CD4-positive, alpha-beta T cell treated with Interleukin-6 at 100 ng/mL for 8 hours (primary cell): Measurements from ENCODE around the gene SHLD2.
A peak's percentile ranks its signal among the peaks of the same experiment; 100 is the strongest.
"Not testable (repeated sequence)": the region's sequence is repeated elsewhere in the genome, so short reads cannot be mapped to it uniquely, and the experiment has no call there.

Experiments used
- DNase-seq: peaks from one replicate; pipeline ENCODE4 v3.0.0-alpha.2; 2020; ENCODE audit warnings: mixed read lengths, low spot score

The SHLD2 gene

DNA sequence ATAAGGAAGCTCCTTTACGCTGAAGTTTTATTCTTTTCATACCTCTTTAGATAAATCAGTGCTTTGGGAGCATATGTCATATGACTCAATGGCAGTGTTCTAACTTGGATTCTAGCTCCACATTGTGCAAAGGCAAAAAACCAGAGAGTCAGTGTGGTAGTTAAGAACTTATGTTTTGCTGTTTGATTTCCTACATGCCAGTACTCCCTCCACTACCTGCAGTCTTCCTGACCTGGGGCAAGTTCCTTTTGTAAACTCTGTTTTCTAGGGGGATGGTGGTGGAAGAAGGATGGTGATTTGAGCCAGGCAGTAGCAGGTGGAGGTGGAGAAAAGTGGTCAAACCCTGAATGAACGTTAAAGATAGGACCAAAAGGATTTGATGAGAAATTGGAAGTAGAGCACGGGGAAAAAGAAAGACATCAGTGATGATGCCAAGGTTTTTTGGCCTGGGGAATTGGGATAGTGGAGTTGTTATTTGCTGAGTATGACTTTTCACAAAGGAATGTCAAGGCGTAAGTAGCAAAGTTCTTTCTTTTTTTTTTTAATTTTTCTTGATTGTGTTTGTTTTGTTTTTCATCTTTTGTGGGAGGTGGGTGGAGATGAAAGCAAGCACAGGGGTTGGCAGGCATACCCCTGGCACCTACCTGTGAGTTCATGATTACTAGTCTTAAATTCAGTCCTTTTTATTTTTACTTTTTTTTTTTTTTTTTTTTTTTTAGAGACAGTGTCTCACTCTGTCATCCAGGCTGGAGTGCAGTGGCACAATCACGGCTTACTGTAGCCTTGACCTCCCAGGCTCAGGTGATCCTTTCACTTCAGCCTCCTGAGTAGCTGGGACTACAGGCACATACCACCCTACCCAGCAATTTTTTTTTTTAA is 47.5 kb downstream of the SHLD2 start:
- DNase-seq = not testable (repeated sequence)

GRCh38 chr10:87143109-87143418 is 48.1 kb downstream of the SHLD2 start:
- not testable (repeated sequence) for DNase-seq

- not testable (repeated sequence) for DNase-seq
Observed at GRCh38 chr10:87145598-87145997, 50.6 kb downstream of the SHLD2 start.

GRCh38 chr10:87149020-87149609 is 54.1 kb downstream of the SHLD2 start:
- not testable (repeated sequence) for DNase-seq

GRCh38 chr10:87151516-87151915 is 56.5 kb downstream of the SHLD2 start:
- DNase-seq = not testable (repeated sequence)

DNA sequence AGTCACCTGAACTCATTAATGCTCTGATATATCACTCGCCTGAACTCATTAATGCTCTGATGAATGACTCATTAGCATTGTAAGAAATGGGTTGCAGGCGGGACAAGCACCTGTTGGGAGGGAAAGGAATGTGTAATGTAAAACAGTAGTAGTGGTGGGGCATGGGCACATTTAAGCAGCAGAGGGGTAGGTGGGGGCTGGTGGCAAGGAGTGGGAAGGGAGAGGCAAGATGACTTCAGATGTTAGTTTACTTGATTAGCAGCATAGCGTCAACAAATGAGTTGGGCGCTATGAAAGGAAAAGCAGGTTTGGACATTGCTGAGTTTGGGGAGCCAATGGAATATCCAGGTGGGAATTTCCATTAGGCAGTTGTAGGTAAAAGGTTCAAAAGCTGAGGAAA is 61.8 kb downstream of the SHLD2 start:
- DNase-seq = not testable (repeated sequence)

DNA sequence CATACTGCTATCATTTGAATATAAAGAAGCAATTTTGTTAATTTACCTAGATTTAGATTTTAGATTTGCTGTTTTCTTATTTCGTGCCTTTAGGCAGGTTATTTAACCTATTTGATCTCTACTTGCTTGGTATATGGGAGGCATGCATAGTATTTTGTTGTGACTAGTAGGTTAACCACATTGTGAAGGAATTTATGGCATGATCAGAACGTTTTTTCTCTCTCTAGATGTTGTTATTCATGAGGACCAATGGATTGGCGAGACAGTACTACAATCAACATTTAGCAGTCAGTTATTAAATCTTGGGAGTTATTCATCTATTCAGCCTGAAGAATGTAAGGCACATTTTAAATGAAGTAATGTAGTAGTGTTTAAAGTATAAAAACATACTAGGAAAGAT is 62.8 kb downstream of the SHLD2 start:
- not testable (repeated sequence) for DNase-seq

GRCh38 chr10:87162703-87163293 is 67.8 kb downstream of the SHLD2 start:
- not testable (repeated sequence) for DNase-seq

DNA sequence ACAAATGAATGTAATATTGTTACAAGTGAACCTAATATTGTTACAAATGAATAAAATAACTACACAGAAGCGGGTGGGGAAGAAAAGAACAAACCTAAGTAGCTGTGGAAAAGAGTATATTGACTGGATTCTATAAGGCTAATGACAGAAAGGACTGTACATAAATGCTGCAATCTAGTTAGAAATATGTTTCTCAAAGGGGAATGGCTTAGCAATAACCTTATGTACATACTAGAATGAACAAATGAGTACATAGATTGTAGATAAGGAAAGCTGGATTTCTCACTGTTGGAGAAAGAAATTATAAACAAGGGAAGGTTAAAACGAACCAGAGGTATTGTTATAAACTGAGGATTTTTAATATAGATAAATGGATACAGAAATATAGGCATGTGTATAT is 68.4 kb downstream of the SHLD2 start:
- DNase-seq = not testable (repeated sequence)

- not testable (repeated sequence) for DNase-seq
Observed at GRCh38 chr10:87169857-87170256, 74.9 kb downstream of the SHLD2 start.

GRCh38 chr10:87170705-87171104 is 75.7 kb downstream of the SHLD2 start:
- not testable (repeated sequence) for DNase-seq

GRCh38 chr10:87171670-87172069 is 76.7 kb downstream of the SHLD2 start:
- DNase-seq = not testable (repeated sequence)

GRCh38 chr10:87172178-87172577 is 77.2 kb downstream of the SHLD2 start:
- DNase-seq = not testable (repeated sequence)

DNA sequence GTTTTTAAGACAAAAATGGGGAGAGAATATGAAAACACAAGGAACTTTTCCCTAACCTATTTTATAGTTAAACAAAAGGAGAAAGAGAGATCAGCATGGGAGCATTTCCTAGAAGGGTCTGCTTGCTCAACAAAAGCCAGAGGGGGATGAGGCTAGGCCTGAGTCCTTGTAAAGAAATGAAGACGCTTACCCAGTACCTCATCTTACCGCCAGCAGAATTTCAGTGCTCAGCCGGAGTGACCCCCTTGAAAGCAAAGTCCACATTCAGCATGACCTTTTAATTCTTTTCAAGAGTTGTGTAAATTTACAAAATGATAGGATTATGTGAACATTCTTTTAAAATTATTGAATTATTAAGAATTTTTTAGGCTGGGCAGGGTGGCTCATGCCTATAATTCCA is 82.6 kb downstream of the SHLD2 start:
- DNase-seq = not testable (repeated sequence)

- not testable (repeated sequence) for DNase-seq
Observed at GRCh38 chr10:87184421-87184820, 89.4 kb downstream of the SHLD2 start.

- not testable (repeated sequence) for DNase-seq
Observed at GRCh38 chr10:87186016-87186415, 91.0 kb downstream of the SHLD2 start.

DNA sequence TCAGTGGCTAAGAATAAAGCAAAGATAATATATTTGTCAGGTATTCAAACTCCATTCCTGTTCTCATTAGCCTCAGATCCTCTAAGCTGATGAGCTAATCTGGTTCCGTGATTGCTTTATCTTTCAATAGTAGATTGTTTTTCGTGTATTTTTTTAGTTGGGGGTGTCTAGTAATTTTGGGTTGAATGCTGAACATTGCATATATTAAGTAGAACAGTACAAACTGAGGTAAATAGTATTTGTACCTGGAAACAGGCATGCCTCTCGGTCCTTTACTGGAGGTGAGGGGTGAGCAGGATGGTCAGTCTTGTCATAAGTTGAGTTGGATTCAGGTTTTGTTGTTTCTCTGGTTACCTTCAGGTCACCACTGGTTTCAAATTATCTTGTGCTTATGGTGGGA is 92.6 kb downstream of the SHLD2 start:
- DNase-seq = not testable (repeated sequence)

DNA sequence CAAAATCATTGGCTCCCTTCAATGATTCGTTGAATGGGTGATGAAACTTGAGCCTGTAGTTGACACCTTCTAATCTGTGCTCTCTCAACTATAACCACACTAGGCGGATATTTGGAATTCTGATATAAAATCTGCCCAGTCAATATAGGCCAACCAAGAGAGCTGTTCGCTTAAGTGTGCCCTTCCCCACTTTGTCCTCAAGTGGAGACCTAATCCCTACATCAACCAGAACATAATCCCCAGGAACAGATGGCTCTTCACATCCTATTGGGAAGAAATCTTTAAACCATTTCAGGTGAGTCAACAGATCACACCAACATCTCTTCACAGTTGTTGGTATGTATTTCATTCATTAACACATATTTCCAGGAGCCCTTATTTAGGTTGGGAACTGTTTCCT is 96.8 kb downstream of the SHLD2 start:
- not testable (repeated sequence) for DNase-seq

DNA sequence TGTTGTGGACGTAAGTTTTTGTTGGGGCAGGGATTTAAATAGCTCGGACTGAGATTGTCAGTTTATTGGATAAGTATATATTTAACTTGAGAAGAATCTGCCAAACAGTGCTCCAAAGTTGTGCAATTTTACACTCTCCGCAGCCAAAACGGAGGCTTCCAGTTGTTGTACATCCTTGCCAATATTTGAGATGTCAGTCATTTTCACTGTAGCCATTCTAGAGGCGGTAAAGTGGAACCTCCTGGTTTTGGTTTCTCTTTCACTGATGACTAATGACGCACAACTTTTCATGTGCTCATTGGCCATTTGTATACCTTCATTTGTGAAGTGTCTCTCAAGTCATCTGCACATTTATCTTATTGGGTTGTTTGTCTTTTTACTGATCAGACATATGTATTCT is 105.9 kb downstream of the SHLD2 start:
- DNase-seq = peak; percentile 46

DNA sequence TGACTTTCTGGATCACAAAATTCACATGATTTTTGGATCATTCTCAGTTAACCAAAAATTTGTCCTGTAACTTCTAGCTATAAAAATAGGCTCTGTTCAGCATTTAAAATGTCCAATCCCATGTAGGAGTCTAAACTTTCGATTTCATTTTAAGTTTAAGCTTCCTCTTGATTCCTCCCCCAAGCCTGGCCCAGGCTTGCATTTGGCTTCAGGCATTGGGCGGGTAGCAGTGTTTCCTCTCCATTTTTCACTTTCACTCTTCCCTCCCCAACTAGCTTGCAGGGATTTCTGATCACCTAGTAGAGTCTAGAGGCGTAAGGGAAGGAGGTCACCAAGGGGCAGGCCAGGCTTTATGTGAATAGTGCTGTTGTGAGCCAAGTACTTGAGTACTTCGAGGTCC is 109.8 kb downstream of the SHLD2 start:
- not testable (repeated sequence) for DNase-seq

GRCh38 chr10:87206922-87207321 is 111.9 kb downstream of the SHLD2 start:
- not testable (repeated sequence) for DNase-seq

DNA sequence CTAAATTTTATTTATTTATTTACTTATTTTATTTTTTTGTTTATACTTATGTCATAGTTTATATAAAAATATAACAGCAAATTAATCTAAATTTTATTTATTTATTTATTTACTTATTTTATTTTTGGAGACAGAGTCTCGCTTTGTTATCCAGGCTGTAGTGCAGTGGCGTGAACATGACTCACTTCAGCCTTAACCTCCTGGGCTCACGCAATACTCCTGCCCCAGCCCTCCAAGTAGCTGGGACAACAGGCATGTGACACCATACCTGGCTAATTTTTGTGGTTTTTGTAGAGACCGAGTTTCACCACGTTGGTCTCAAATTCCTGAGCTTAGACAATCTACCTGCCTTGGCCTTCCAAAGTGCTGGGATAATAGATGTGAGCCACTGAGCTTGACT is 115.3 kb downstream of the SHLD2 start:
- not testable (repeated sequence) for DNase-seq

DNA sequence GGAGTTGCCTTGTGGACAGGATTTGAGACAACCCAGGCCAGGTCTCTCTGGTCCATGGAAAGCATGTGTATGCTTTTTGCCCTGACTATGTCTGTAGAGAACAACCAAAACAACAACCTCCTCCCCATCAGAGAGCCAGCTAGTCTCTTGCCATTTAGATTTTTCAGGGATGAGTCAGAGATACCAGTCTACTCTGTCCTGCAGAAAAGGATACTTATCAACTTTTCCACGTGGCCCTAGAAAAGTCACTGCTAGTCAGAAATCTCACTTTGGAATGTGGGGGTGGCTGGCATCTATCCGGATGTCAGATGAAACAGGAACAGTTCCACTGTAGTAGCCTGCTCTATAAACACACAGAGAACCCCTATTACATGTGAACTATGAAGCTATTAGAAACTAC is 116.8 kb downstream of the SHLD2 start:
- not testable (repeated sequence) for DNase-seq
